NOMO-1 (cell line): ENCODE data around the gene SORCS2.

Experiments used
- DNase-seq, 2 experiments: peaks; one replicate each; lab custom pipeline; 2025; ENCODE audit not compliant: unreplicated experiment in 2 of 2; lab: John Stamatoyannopoulos, UW

Gene SORCS2

GRCh38 chr4:7457201-7458065, 265.1 kb downstream of the SORCS2 start:
- no peak for DNase-seq

- no peak for DNase-seq
Observed at GRCh38 chr4:7458066-7458425, 265.7 kb downstream of the SORCS2 start.

- DNase-seq: no peak
Observed at GRCh38 chr4:7458477-7458876, 266.1 kb downstream of the SORCS2 start.

DNA sequence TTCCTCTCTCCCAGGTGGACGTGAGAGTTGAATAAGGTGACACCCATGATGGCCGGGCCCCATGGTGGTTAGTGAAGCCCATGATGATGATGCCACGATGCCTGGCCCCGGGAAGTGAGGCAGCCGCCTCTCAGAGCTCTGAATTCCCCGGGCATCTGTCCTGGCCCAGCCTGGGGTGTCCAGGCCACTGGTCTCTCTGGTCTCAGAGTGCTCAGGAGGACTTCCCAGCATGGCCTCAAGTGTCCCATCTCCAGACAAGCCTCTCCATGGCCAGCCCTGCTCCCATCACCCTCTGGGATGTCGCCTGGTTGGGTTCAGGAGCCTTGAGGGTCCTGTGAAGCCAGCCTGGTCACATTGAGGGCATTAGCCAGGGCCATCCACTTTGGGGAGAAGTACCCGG, 267.1 kb downstream of the SORCS2 start:
- no peak for DNase-seq

GRCh38 chr4:7460566-7460965, 268.2 kb downstream of the SORCS2 start:
- no peak for DNase-seq

DNA sequence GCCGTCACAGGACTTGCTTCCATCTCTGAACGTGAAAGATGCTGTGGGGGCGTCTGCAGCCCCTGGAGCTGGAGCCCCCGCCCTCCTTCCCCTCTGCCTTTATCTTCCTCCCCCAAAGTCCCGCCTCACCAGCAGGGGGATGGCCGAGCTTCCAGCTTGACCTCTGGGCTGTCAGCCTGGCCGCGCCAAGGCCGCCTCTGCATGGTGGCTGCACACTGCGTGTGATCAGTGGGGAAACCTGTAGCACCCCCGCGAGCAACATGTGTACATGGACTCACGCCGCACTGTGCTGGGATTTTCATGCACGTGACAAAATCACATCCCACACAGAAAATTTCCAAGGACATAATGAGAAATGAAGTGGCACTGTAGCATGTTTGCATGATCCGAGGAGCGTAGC, 268.9 kb downstream of the SORCS2 start:
- no peak for DNase-seq

DNA sequence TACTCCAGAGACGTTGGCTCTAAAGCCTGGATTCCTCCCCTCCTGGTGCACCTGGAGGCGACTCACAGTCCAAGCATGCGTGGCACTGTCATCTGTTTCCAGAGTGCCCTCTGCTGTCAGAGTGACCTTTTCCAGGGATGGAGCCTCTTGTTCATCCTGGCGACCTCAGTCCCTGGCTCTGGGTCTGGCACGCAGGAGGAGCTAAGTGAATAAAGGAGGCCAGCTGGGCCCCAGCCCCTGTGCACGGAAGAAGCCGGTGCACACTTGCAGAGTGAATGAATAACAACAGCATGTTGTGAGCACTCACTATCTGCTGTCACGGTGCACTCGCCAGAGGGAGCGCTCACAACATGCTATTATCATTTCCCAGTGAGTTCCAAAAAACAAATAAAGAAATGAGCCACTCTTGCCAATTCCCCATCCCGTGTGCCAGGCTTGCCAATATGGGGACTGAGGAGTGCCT, 270.2 kb downstream of the SORCS2 start:
- DNase-seq: no peak

- no peak for DNase-seq
Observed at GRCh38 chr4:7463566-7464258, 271.4 kb downstream of the SORCS2 start.

GRCh38 chr4:7464259-7464655, 271.9 kb downstream of the SORCS2 start:
- DNase-seq: no peak

- DNase-seq: no peak
Observed at GRCh38 chr4:7465017-7465416, 272.7 kb downstream of the SORCS2 start.

DNA sequence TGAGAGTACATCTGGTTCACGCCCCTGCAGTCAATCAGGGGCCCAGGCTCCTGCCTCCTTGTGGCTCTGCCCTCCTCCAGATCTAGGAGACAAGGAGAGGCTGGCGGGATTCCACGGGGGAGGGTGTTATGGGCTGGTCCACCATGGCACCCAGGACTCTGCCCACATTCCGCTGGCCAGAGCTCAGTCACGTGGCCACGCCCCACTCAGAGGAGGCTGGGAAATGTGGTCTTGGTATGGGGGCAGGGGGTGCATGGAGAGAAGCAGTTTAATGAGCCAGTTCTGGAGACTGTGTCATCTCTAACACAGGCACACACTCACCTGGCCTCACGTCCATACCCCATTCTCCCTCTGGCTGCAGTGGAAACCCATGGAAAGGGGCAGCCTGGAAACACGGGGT, 273.9 kb downstream of the SORCS2 start:
- no peak for DNase-seq

- DNase-seq: no peak
Observed at GRCh38 chr4:7466904-7467303, 274.6 kb downstream of the SORCS2 start.

GRCh38 chr4:7467471-7467870, 275.1 kb downstream of the SORCS2 start:
- no peak for DNase-seq

DNA sequence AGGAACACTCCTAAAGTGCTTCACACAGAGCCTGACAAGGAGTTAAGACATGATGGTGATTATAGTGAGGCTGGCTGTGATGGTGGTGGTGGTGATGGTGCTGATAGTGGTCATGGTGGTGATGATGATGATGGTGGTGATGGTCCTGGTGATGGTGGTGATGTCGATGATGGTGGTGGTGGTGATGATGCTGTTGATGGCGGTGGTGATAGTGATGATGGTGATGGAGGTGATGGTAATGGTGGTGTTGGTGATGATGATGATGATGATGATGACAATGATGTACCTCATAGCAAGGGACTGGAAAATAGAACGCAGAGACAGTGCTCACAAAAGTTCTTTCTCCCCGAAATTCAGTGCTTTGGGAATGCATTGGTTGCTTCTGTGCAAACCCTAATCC, 276.7 kb downstream of the SORCS2 start:
- DNase-seq: no peak

GRCh38 chr4:7470111-7470510, 277.8 kb downstream of the SORCS2 start:
- no peak for DNase-seq

DNA sequence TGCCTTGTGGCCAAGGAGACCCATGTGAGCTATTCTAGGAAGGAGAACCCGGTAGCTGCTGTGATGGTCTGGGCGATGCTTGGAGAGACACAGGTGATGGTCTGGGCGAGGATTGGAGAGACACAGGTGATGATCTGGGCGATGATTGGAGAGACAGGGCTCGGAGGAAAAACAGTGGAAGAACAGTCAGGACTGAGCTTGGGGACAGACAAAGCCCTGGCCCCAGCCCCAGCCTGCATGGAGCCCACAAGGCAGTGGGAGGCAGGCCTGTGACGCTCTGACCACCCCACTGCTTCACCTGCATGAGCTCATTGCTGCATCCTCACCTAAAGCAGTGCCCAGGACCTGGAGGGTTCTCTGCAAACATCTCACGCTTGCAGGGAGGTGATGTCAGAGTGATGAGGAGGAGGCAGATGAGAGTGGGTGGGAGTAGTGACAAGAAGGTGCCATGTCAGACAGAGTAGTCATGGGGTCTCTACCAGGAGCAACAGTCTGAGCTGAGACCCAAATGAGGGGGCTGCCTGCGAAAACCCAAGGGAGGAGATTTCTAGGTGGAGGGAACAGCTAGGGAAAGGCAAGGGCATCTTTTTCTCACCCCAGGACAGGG, 278.3 kb downstream of the SORCS2 start:
- no peak for DNase-seq

DNA sequence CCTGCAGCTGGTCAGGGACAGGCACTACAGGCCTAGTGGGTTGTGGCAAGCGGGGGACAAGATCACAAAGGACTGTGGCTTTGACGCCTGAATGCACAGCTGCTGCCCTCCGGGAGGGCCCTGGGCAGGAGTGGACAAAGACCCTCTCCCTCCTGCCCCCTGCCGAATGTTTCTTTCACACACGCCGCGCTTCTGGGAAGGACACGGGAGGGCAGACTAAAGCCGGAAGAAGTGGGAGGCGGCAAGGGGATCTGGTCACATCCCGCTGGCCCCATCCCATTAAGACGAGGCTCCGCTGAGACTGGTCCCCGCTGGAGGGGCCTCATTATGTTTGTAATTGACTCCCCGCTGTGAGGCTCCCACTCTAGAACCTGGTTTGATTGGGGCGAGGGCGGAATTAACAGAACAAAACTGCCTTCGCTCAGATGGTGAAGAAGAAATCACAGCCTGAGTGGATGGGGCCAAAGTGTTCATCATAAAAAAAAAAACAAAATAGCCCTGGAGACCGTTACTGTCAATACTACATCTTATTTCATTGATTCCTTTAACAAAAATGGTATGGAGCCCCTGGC, 280.2 kb downstream of the SORCS2 start:
- DNase-seq: no peak

DNA sequence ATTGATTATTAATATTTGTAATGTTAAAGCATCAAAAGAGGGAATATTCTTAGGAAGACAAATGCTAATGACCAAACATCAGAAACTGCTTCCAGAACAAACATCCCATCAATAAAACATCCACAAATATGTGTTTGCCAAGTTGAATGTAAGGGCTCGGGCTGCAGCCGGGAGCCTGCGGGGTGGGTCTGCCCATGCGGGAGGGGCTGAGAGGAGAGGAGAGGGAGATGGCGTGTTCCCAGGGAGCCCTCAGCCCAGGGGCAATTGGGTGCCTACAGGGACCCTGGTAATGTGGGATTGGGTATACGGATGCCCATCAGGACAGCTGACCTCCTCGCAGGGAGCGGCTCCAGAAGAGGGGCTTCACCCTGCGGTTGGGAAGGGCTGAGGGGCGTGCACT, 280.7 kb downstream of the SORCS2 start:
- DNase-seq: no peak

GRCh38 chr4:7474320-7474719, 282.0 kb downstream of the SORCS2 start:
- no peak for DNase-seq

DNA sequence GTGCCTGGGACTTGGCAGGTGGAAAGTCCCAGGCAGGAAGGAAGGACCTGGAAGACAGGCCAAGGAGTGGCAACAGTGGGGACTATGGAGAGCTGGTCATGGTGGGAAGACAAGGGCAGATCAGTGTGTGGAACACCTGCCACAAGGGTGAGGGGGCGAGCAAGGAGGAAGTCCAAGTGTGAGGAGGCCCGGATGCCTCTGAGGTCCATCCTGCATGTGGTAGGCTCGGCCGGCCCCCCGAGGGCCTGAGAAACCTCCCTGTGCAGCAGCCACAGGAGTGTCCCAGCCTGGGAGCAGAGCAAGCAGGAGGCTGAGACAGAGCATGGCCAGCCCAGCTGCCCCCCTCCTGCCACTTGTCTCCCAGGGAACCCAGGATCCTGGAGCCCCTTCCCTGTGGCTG, 282.9 kb downstream of the SORCS2 start:
- no peak for DNase-seq

DNA sequence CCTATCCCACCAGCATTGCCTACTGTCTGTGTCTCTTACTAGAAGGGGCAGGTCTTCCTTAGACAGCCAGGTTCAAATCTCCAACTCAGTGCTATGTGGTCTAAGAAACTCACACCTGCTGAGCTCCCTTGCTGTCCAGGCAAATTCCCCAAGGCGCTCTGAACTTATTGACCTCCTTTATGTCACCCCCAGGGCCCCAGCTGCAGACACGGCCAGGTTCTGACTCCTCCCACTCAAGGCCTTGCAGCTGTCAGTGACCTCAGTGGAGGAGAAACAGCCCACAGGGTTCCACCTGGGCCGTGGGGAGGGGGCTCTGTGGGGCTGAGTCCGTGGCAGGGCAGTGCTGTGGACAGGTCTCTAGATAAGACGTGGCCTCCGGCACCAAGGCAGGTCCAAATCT, 284.5 kb downstream of the SORCS2 start:
- DNase-seq: no peak
